GM19023 (cell line): ENCODE data around the gene GBX2.

Experiments used
- ATAC-seq: cut with Tn5 transposase; IDR thresholded peaks from one replicate; pipeline ENCODE4 v1.9.1; 2021; ENCODE audit warnings: mild to moderate bottlenecking, moderate library complexity; ENCODE audit not compliant: unreplicated experiment

Gene GBX2

DNA sequence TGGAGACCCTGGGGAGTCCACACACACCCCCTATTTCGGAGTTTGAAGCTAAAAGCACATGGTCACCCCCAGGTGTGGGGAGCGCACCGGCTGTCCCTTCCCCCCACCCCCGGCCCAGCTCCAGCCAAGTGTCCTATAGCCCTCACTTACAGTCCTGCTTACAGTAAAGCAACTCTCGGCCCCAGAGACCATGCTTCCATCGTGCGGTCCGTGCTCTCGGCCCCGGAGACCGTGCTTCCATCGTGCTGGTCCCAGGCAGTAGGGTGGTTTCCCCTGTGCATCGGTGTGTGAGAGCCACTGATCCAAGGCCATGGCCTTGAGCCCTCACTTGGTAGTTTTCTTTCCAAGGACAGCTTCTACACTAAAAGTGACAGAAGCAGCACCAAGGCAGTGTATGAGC lies 48.7 kb downstream of the GBX2 start:
- ATAC-seq, result no peak

DNA sequence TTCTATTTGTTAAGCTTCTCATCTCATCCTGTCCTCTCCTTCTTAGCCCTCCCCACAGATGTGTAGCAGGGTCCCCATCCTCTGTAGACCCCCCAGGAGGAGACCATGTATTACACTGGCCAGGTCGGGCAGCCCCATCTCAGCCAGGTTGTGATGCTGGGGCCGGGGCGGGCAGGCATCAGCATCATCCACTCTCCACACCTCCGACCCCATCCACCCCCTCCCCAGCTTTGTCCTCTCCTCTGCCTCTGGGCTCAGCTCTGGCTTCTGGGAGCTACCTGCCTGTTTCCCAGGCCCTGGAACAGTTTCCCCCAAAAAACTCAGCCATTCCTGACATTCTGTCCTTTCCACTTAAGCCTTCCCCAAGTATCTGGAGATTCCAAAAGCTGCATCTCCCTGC lies 49.2 kb downstream of the GBX2 start:
- ATAC-seq, result no peak

DNA sequence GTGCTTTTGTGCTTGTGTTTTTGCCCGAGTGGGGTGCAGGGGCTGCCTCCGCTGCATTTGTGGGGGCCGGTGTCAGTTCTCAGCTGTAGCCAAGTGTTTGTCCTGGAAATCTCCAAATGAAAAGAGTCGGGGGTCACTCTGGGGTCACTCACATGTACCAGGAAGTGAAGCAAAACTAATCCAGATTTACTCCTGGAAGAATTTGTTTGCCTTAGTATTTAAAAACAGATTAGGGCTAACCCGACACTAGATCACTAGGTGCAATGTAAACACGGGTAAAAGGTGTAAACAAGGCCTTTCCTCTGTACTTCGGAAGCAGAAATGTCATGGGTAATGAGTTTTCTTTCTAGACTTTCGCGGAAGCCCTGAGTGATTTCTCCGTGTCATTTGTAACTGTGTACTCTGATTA lies 50.3 kb downstream of the GBX2 start:
- ATAC-seq, result no peak

DNA sequence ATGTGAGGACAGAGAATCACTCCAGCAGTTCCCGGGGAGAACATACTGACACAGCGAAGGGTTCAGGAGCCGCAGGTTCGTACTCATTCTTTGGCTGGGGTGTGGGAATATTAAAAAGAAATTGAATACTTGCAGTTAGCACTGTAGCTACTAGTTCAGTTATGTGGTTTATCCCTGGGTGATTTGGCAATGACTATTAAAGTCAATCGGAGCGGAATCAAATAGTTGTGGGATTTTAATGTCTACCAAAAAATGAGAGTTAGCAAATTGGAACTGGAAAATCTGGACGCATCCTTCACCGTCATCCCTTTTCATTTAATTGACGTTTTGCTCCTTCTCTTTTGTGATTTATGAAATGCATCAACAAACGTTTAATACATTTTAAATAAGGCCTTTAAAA lies 50.8 kb downstream of the GBX2 start:
- ATAC-seq, result no peak
